GM19193 (cell line): Measurements from ENCODE around the gene PSTPIP2.

Experiments
- POLR2A ChIP-seq: IDR thresholded peaks from 4 replicates; pipeline ENCODE4 v1.6.1; 2011; ENCODE audit not compliant: insufficient read depth, insufficient read length; ENCODE audit errors: extremely low read depth

PSTPIP2 gene

GRCh38 chr18:46028536-46028891 lies 43.5 kb downstream of the PSTPIP2 start:
- TF ChIP-seq POLR2A = no peak

GRCh38 chr18:46019936-46020335 lies 52.1 kb downstream of the PSTPIP2 start:
- TF ChIP-seq POLR2A = no peak

- no peak for TF ChIP-seq POLR2A
These were observed 58.4 kb downstream of the PSTPIP2 start for GRCh38 chr18:46013484-46014189.

GRCh38 chr18:46010676-46011075 lies 61.4 kb downstream of the PSTPIP2 start:
- no peak for TF ChIP-seq POLR2A

GRCh38 chr18:46010050-46010449 lies 62.0 kb downstream of the PSTPIP2 start:
- no peak for TF ChIP-seq POLR2A

- no peak for TF ChIP-seq POLR2A
These were observed 62.8 kb downstream of the PSTPIP2 start for GRCh38 chr18:46009125-46009840.

GRCh38 chr18:46008531-46008930 lies 63.5 kb downstream of the PSTPIP2 start:
- TF ChIP-seq POLR2A = no peak

GRCh38 chr18:46007165-46007564 lies 64.9 kb downstream of the PSTPIP2 start:
- no peak for TF ChIP-seq POLR2A

- no peak for TF ChIP-seq POLR2A
These were observed 69.1 kb downstream of the PSTPIP2 start for GRCh38 chr18:46002934-46003333.

- no peak for TF ChIP-seq POLR2A
These were observed 70.2 kb downstream of the PSTPIP2 start for GRCh38 chr18:46001892-46002291.

GRCh38 chr18:46001074-46001473 lies 71.0 kb downstream of the PSTPIP2 start:
- no peak for TF ChIP-seq POLR2A

- no peak for TF ChIP-seq POLR2A
These were observed 72.5 kb downstream of the PSTPIP2 start for GRCh38 chr18:45999536-45999935.

GRCh38 chr18:45998244-45998643 lies 73.8 kb downstream of the PSTPIP2 start:
- no peak for TF ChIP-seq POLR2A

GRCh38 chr18:45997700-45998151 lies 74.3 kb downstream of the PSTPIP2 start:
- no peak for TF ChIP-seq POLR2A

GRCh38 chr18:45995461-45995860 lies 76.6 kb downstream of the PSTPIP2 start:
- TF ChIP-seq POLR2A = no peak

GRCh38 chr18:45993438-45993837 lies 78.6 kb downstream of the PSTPIP2 start:
- TF ChIP-seq POLR2A = no peak
